ENCODE measurements around the gene SHB. TPM values are rescaled to one million over a fixed set of nuclear protein-coding genes. Genes with fewer than 3 reads are reported as not detected.
A peak's percentile ranks its signal among the peaks of the same experiment; 100 is the strongest.

The SHB gene
- total RNA-seq, 2 donors from 2014 or later: 41.7 to 57.9 TPM

DNA sequence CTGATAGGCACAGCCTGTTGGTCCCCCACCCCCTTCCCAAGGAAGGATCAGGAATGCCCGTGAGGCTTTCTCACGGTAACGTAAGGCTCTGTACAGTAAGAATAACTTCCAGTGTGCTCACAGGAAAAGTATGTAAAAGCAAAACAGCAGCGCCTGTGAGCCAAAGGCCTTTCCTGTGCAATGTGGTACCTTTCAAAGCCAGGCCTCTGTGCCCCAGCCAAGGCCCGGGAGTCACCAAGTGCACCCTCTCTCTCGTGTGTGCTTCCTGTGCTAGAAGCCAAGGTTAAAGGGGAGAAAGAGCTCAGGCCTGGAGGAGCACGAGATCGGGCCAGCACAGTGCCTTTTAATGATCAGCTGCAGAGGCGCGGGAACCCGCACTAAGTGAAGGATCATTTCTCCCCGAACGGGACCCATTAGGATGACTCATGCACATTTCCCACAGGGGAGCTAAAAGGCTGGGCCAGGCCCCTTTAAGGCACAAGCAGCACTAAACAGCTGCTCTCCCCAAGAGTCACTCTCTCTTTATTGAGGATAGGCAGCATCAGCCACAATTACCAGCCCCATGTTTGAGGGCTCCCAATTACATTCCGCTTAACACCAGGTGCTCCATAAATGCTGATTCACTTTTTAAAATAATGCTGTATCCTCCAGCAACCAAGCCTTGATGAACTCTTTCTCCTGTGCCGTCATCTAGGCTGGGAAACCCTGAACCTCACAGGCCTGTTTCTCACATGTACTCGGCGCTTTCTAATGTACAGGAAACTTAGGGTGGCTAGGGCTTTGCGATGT lies 42.8 kb downstream of the SHB start:
- H3K27me3 ChIP-seq (replicated peaks; ENCODE audit: insufficient read depth): no peaks in the 10 kb centered on the region
- ATAC-seq (ENCODE audit: insufficient number of reproducible peaks, low FRiP score, low read depth) (peak; percentile 45), DNase-seq (ENCODE audit: low spot score) (no peak)
- H3K36me3 ChIP-seq: no peaks in the 10 kb centered on the region
- TF ChIP-seq, protein P1, sequence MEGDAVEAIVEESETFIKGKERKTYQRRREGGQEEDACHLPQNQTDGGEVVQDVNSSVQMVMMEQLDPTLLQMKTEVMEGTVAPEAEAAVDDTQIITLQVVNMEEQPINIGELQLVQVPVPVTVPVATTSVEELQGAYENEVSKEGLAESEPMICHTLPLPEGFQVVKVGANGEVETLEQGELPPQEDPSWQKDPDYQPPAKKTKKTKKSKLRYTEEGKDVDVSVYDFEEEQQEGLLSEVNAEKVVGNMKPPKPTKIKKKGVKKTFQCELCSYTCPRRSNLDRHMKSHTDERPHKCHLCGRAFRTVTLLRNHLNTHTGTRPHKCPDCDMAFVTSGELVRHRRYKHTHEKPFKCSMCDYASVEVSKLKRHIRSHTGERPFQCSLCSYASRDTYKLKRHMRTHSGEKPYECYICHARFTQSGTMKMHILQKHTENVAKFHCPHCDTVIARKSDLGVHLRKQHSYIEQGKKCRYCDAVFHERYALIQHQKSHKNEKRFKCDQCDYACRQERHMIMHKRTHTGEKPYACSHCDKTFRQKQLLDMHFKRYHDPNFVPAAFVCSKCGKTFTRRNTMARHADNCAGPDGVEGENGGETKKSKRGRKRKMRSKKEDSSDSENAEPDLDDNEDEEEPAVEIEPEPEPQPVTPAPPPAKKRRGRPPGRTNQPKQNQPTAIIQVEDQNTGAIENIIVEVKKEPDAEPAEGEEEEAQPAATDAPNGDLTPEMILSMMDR (IDR thresholded peaks at IDR 0.05): no peak
- H3K4me1 ChIP-seq (ENCODE audit: control insufficient read depth in 1 of 2, low read depth in 2 of 2): peaks cover 29 to 57% of the 10 kb centered on the region in 2 donors
- H3K27ac ChIP-seq: peak overlapping the region; percentile 70 to 75
- no peaks in the 10 kb centered on the region for H3K9me3 ChIP-seq
- peak overlapping the region; percentile 36 for H3K4me3 ChIP-seq

DNA sequence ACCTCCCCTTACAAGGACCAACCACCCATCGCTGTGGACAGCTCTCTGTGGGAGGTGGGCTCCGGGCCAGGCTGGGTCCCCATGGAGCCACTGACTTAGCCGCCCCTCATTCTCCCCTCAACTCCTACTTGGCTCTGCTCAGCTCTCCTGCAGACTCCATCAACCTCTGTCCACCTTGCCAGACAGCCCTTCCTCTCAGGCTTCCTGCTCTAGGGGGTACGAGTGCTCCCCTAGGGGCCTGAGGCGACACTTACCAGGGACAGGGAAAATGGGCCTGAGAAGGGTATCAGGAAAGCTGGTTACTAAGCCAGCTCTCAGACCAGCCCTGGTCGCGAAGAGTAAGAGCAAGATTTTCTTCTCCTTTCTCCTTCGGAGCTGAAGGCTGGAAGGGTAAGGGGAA lies 43.9 kb downstream of the SHB start:
- TF ChIP-seq, protein P1 (IDR thresholded peaks at IDR 0.05): no peak
- H3K4me1 ChIP-seq (ENCODE audit: control insufficient read depth in 1 of 2, low read depth in 2 of 2): peaks cover 32 to 67% of the 10 kb centered on the region in 2 donors
- H3K4me3 ChIP-seq: no peak overlapping the region
- H3K36me3 ChIP-seq: no peaks in the 10 kb centered on the region
- no peak for DNase-seq (ENCODE audit: low spot score)
- no peak for ATAC-seq (ENCODE audit: insufficient number of reproducible peaks, low FRiP score, low read depth)
- H3K27ac ChIP-seq: peak overlapping the region; percentile 70 to 75
- H3K27me3 ChIP-seq (replicated peaks; ENCODE audit: insufficient read depth): no peaks in the 10 kb centered on the region
- no peaks in the 10 kb centered on the region for H3K9me3 ChIP-seq

DNA sequence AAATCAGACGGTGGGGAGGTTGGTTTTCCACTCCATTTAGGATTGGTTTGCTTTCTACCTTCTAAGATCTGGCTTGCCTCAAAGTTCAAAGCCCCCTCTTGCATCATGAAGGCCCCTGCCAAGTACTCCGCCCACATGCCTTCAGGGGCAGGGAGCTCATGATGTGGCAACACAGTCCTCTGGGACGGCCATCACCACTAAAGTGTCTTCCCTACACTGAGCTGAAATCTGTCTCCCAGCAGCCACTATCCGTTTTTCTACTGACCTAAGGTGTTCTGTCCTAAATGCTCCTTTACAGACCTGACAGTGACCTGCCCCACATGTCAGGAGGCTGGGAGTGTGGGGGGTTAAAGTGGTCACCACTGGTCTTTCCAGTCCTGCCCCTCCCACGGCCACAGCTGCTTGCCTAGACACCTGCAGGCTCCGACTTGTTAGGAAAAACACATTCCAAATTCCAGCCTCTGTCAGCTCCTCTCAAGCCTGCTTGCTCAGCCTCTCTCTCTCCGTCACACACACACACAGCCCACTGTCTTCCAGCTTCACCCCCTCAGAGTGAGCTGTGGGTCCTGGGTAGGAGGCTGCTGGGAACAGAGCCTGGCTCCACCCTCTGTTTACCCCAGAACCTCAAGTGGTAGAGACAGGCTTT lies 44.9 kb downstream of the SHB start:
- peaks cover 42 to 77% of the 10 kb centered on the region in 2 donors for H3K4me1 ChIP-seq (ENCODE audit: control insufficient read depth in 1 of 2, low read depth in 2 of 2)
- DNase-seq (ENCODE audit: low spot score): no peak
- H3K27me3 ChIP-seq (replicated peaks; ENCODE audit: insufficient read depth): no peaks in the 10 kb centered on the region
- no peak for ATAC-seq (ENCODE audit: insufficient number of reproducible peaks, low FRiP score, low read depth)
- TF ChIP-seq, protein P1 (IDR thresholded peaks at IDR 0.05): no peak
- no peak overlapping the region for H3K4me3 ChIP-seq
- no peaks in the 10 kb centered on the region for H3K9me3 ChIP-seq
- H3K36me3 ChIP-seq: no peaks in the 10 kb centered on the region
- peak overlapping the region; percentile 70 to 75 for H3K27ac ChIP-seq

DNA sequence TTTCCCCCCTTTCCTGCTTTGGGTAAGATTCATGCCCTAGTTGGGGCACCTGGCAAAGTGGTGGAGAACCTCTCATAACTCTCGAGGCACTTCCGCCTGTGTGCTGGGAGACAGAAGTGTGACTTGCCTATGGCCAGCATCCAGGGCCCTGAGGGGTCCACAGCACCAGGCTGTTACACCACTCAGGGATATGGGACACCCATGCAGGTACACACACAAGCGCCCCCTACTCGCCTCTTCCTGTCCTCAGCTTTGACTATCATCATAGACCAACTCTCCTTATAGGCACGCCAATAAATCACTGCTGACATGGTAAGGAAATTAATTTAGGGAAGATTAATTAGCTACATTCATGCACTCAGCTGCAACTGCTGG lies 45.4 kb downstream of the SHB start:
- DNase-seq (ENCODE audit: low spot score) (no peak), ATAC-seq (ENCODE audit: insufficient number of reproducible peaks, low FRiP score, low read depth) (no peak)
- Histone ChIP-seq H3K36me3 (no peaks in the 10 kb centered on the region), H3K9me3 (no peaks in the 10 kb centered on the region), H3K27me3 (replicated peaks; ENCODE audit: insufficient read depth) (no peaks in the 10 kb centered on the region), H3K4me3 (no peak overlapping the region), H3K27ac (no peak overlapping the region), H3K4me1 (ENCODE audit: control insufficient read depth in 1 of 2, low read depth in 2 of 2) (peaks cover 46 to 83% of the 10 kb centered on the region in 2 donors)
- TF ChIP-seq, protein P1 (IDR thresholded peaks at IDR 0.05): no peak

DNA sequence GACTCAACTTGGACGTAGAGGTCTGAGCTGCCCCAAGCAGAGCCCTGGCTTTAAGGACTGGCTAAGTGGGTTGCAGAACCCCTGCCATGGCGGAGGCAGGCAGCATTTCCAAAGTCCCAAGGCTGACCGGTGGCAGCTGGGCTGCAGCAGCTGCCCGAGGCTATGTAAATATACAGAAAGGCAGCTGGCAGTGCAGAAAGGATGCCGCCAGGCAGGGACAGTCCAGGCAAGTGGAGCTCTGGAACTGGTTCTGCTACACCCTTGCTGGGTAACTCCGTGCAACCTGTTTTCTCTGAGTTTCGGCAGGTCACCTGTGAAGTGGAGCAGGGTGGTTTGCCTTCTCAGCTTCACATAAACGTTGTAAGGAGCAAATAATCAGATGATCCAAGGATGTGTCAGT lies 46.0 kb downstream of the SHB start:
- H3K36me3 ChIP-seq: no peaks in the 10 kb centered on the region
- H3K9me3 ChIP-seq: no peaks in the 10 kb centered on the region
- no peak for DNase-seq (ENCODE audit: low spot score)
- ATAC-seq (ENCODE audit: insufficient number of reproducible peaks, low FRiP score, low read depth): no peak
- H3K27ac ChIP-seq: no peak overlapping the region
- TF ChIP-seq, protein P1 (IDR thresholded peaks at IDR 0.05): no peak
- peaks cover 51 to 89% of the 10 kb centered on the region in 2 donors for H3K4me1 ChIP-seq (ENCODE audit: control insufficient read depth in 1 of 2, low read depth in 2 of 2)
- no peak overlapping the region for H3K4me3 ChIP-seq
- H3K27me3 ChIP-seq (replicated peaks; ENCODE audit: insufficient read depth): no peaks in the 10 kb centered on the region

Measured in thoracic aorta (tissue), 2 donors.